NCI-H748 (cell line): ENCODE data around the gene FBXO39.
"Not testable (repeated sequence)": the region's sequence is repeated elsewhere in the genome, so short reads cannot be mapped to it uniquely, and the experiment has no call there.

Experiments used
- DNase-seq: peaks from one replicate; lab custom pipeline; 2025; ENCODE audit not compliant: unreplicated experiment; lab: John Stamatoyannopoulos, UW

Gene FBXO39

GRCh38 chr17:6775871-6776405, at the start of gene FBXO39:
Gene FBXO39, plus strand, starts transcription at chr17:6776215. Its CDS starts 3,654 bp downstream, at chr17:6779869.
- peak; percentile 25 for DNase-seq

DNA sequence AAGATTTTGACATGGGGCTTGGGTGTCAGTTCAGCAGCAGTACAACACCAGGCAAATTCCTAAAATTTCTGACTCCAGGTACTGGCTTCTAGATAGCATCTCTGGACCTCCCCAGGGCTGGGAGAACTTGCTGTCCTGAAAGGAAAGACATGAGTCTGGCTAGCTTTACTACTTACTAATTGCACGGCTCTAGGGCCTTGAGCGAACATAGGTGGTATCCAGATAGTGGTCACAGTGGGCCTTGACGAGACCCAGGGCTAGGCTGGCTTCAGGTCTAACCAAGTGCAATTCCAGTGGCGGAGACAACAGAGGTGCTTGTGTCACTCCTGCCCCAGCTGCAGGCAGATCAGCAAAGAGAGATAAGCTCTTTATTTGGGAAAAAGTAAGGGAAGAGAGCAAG, 46.5 kb upstream of the FBXO39 start:
- DNase-seq, result no peak

- DNase-seq, result not testable (repeated sequence)
These were observed 29.4 kb upstream of the FBXO39 start for GRCh38 chr17:6746665-6747064.

DNA sequence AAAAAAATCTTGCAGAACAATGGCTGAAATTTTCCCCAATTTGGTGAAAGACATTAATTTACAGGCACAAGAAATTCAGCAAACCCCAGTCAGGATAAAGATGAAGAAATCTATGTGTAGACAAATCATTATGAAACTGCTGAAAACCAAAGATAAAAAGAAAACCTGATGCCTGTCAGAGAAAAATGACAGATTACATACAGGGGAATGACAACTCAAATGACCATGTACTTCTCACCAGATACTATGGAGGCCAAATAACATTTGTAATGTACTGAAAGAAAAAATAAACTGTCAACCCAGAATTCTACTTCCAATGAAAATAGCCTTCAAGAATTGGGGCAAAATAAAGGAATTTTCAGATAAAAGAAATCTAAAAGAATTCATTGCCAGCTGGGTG, 27.4 kb upstream of the FBXO39 start:
- DNase-seq, result no peak

DNA sequence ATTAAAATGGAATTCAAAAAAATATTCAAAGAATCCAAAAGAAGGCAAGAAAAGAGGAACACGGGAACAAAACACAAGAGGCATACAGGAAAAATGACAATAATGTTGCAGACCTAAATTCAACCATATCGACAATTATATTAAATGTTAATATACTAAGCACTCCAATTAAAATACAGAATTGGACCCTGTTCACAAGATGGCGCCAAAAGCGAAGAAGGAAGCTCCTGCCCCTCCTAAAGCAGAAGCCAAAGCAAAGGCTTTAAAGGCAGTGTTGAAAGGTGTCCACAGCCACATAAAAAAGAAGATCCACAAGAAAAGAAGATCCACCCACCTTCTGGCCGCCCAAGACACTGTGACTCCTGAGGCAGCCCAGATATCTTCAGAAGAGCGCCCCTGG, 26.5 kb upstream of the FBXO39 start:
- DNase-seq, result no peak

- DNase-seq, result no peak
These were observed 23.7 kb upstream of the FBXO39 start for GRCh38 chr17:6752068-6752909.

GRCh38 chr17:6753006-6753445, 23.0 kb upstream of the FBXO39 start:
- no peak for DNase-seq

- no peak for DNase-seq
These were observed 22.5 kb upstream of the FBXO39 start for GRCh38 chr17:6753546-6753945.

GRCh38 chr17:6755281-6755680, 20.7 kb upstream of the FBXO39 start:
- no peak for DNase-seq

DNA sequence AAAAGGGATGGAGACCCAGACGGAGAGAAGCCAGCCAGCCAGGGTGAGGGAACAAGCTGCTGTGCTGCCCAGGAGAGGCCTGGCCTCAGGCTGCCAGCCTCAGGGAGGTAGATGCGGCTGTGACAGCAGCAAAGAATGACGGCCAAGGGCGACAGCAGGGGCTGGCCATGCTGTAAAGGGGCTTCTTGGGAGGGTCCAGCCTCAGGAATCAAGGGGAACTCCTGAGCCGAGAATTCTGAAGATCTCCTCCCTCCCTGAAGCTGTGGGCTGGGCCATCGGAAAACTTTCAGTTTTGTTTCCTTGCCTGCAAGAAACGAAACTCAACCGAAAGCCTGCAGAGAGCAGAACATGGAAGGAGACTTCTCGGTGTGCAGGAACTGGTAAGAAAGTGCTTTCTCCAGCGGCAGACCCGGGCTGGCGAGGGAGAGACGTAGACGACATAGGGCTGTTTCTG, 20.3 kb upstream of the FBXO39 start, which contains the start of gene XAF1:
XAF1 (plus strand) TSS at position 316 of the 454 bp plus-strand sequence; CDS start at position 349, 33 bp downstream.
- no peak for DNase-seq

GRCh38 chr17:6756425-6757031, 19.5 kb upstream of the FBXO39 start:
- DNase-seq, result no peak

DNA sequence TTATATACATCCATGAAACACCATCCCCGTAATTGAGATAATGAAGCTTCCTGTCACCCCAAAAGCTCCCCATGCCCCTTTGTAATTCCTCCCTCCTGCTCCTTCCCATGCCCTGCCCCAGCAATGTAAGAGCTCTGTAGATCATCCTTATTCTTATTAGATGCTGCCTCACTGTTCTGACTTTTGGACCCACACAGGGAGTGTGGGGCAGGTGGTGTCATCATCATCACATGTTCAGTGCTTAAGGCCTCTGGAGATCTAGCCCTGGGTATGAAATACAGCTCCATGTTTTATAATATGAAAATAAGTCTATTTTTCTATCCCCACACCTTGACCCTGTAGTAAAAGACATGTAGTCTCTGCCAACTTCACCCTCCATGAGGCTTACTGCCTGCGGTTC, 18.3 kb upstream of the FBXO39 start:
- DNase-seq, result no peak

GRCh38 chr17:6761779-6762178, 14.2 kb upstream of the FBXO39 start:
- no peak for DNase-seq

DNA sequence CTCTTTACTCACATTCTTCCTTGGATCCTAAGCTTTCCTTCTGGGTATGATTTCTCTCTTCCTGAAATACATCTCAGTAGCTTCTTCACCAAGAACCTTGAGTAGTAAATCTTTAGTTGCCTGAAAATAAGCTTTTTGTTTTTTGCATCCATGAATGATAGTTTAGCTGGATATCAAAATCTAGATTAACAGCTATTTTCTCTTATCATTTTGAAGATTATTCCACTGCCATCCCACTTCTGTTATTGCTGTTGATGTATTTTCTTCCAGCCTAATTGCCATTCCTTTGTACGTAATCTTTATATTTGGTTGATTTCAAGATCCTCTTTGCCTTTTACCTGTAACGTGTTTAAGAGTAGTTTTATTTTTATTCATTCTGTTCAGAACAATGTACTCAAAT, 7.6 kb upstream of the FBXO39 start:
- no peak for DNase-seq

- DNase-seq, result no peak
These were observed 4.0 kb upstream of the FBXO39 start for GRCh38 chr17:6772016-6772415.

- DNase-seq, result not testable (repeated sequence)
These were observed 1.1 kb upstream of the FBXO39 start for GRCh38 chr17:6774906-6775305.

- DNase-seq, result peak; percentile 16
These were observed 3.4 kb downstream of the FBXO39 start for GRCh38 chr17:6779411-6779810.

DNA sequence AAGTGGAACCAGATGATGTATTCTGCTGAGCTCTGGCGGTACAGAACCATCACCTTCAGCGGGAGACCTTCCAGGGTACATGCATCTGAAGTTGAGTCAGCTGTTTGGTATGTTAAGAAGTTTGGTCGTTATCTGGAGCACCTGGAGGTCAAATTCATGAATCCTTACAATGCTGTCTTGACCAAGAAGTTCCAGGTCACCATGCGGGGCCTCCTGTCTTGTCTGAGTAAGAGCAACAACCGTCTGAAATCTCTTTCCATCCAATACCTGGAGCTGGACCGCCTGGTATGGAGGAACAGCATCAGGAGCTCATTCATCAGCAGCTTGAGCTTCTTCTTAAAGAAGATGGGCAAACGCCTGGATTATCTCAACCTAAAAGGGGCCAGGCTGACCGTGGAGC, 4.0 kb downstream of the FBXO39 start:
- no peak for DNase-seq

GRCh38 chr17:6780886-6781285, 4.9 kb downstream of the FBXO39 start:
- no peak for DNase-seq

DNA sequence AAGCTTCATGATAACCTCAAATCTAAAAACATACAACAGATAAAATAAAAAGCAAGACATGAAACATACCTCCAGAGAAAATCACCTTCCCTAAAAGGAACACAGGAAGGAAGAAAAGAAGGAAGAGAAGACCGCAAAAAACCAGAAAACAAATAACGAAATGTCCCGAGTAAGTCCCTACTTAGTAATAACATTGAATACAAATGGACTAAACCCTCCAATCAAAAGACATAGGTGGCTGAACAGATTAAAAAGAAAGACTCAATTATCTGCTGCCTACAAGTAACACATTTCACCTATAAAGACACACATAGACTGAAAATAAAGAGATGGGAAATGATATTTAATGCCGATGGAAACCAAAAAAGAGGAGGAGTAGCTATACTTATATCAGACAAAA, 6.2 kb downstream of the FBXO39 start:
- no peak for DNase-seq

GRCh38 chr17:6786618-6787017, 10.6 kb downstream of the FBXO39 start:
- DNase-seq, result no peak

DNA sequence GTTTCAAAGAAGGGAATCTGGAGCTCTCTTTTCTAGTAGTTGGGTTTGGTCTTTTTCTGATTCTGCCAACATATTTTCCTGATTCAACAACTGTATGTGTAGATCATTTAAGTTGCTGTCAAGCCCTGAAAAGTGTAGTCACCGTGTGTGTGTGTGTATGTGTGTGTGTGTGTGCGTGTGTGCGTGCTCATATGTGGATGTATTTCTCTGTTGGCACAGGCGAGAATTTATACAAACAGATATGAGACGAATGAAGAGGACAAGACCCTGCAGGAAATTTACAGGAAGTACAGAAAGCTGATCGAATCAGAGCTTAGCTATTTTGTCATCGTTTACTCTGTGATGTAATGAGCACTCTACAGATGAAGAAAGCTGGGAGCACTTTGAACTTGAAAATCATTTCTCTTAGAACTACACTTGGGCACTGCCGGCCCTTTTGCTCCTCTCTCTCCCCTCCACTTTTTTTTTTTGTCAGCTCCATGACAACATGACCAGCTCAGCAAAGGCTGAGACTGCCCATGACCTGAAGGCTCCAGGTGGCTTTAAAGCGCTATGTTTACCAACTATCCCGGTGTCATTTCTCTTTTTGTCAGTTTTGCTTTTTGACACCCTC, 11.2 kb downstream of the FBXO39 start:
- DNase-seq, result no peak
